Esophagus squamous epithelium (tissue), 4 donors: ENCODE data around the gene APOL6.

Experiments
- CTCF ChIP-seq, 6 experiments: fragments of 450-650 bp in 4 of 6; fragments of 200-600 bp in 2 of 6; sonication (generic) in 2 of 6; IDR thresholded peaks; one replicate each; pipeline ENCODE4 v1.5.1; 2016 to 2019; ENCODE audit warnings: antibody characterized with exemption in 6 of 6, mild to moderate bottlenecking in 4 of 6, moderate library complexity in 4 of 6
- POLR2A ChIP-seq, 4 donors: fragments of 450-650 bp; IDR thresholded peaks; one replicate each; pipeline ENCODE4 v1.6.1; 2017; ENCODE audit warnings: antibody characterized with exemption in 4 of 4, mild to moderate bottlenecking in 4 of 4, moderate library complexity in 3 of 4

GRCh38 chr22:35616043-35616442, 32.2 kb upstream of the APOL6 start:
- TF ChIP-seq CTCF (IDR thresholded peaks at IDR 0.05) (no peak), POLR2A (IDR thresholded peaks at IDR 0.05) (no peak)
